DND-41 (cell line): ENCODE measurements around the gene CYP2J2.
"Not testable (repeated sequence)": the region's sequence is repeated elsewhere in the genome, so short reads cannot be mapped to it uniquely, and the experiment has no call there.

ENCODE experiments used
- ATAC-seq: fragments of 200-7000 bp; cut with Tn5 transposase; 3 replicates; pipeline ENCODE4 v1.9.1; 2021; ENCODE audit warnings: low read depth; ENCODE audit not compliant: insufficient read depth
- DNase-seq: peaks from one replicate; pipeline ENCODE4 v3.0.0-alpha.2; 2020
- H2AFZ ChIP-seq: 2 replicates; pipeline ENCODE4 v1.6.0; 2012; ENCODE audit warnings: low read depth, low read length
- H3K27ac ChIP-seq: 2 replicates; pipeline ENCODE4 v1.5.1; 2012; ENCODE audit warnings: low read length, inconsistent platforms
- H3K27me3 ChIP-seq: fragments of 200-600 bp; sonication (generic); 2 replicates; pipeline ENCODE4 v1.6.0; 2012; ENCODE audit warnings: low read length, mild to moderate bottlenecking, inconsistent platforms; ENCODE audit not compliant: insufficient read depth, poor library complexity
- H3K36me3 ChIP-seq: 2 replicates; pipeline ENCODE4 v1.5.1; 2012; ENCODE audit warnings: low read length, inconsistent platforms; ENCODE audit not compliant: insufficient read depth
- H3K4me1 ChIP-seq: 2 replicates; pipeline ENCODE4 v1.5.1; 2012; ENCODE audit warnings: mild to moderate bottlenecking, low read length; ENCODE audit not compliant: insufficient read depth
- H3K4me2 ChIP-seq: 2 replicates; pipeline ENCODE4 v1.6.0; 2012; ENCODE audit warnings: mild to moderate bottlenecking, moderate library complexity, low read length, inconsistent platforms; ENCODE audit not compliant: insufficient read depth
- H3K4me3 ChIP-seq, 2 experiments: fragments of 200-600 bp in 1 of 2; shearing (Covaris generic) in 1 of 2; 2 replicates each; pipeline ENCODE4 v1.5.1; 2012 to 2016; ENCODE audit warnings: inconsistent platforms in 2 of 2, low read length in 2 of 2, mild to moderate bottlenecking in 2 of 2, low read depth in 1 of 2, moderate library complexity in 1 of 2
- H3K79me2 ChIP-seq: 2 replicates; pipeline ENCODE4 v1.6.0; 2012; ENCODE audit warnings: low read length, inconsistent platforms; ENCODE audit not compliant: insufficient read depth
- H3K9ac ChIP-seq: 2 replicates; pipeline ENCODE4 v1.6.0; 2012; ENCODE audit warnings: low read depth, mild to moderate bottlenecking, inconsistent platforms, low read length, moderate library complexity
- H3K9me3 ChIP-seq: 2 replicates; pipeline ENCODE4 v1.5.1; 2012; ENCODE audit warnings: low read length, moderate library complexity, mild to moderate bottlenecking, inconsistent platforms; ENCODE audit not compliant: insufficient read depth, severe bottlenecking
- H4K20me1 ChIP-seq: 2 replicates; pipeline ENCODE4 v1.6.0; 2012; ENCODE audit warnings: low read length; ENCODE audit not compliant: insufficient read depth
- EZH2 ChIP-seq: IDR thresholded peaks from 3 replicates; pipeline ENCODE4 v1.6.1; 2012; ENCODE audit warnings: borderline replicate concordance, low read depth, mild to moderate bottlenecking, moderate library complexity, low read length, inconsistent platforms; ENCODE audit not compliant: severe bottlenecking
- TF ChIP-seq, protein P1 (sequence below): IDR thresholded peaks from 2 replicates; pipeline ENCODE4 v1.5.1; 2012; ENCODE audit warnings: borderline replicate concordance, low read length, moderate library complexity, mild to moderate bottlenecking; ENCODE audit not compliant: poor library complexity, severe bottlenecking; ENCODE audit errors: extremely low read depth

The CYP2J2 gene

DNA sequence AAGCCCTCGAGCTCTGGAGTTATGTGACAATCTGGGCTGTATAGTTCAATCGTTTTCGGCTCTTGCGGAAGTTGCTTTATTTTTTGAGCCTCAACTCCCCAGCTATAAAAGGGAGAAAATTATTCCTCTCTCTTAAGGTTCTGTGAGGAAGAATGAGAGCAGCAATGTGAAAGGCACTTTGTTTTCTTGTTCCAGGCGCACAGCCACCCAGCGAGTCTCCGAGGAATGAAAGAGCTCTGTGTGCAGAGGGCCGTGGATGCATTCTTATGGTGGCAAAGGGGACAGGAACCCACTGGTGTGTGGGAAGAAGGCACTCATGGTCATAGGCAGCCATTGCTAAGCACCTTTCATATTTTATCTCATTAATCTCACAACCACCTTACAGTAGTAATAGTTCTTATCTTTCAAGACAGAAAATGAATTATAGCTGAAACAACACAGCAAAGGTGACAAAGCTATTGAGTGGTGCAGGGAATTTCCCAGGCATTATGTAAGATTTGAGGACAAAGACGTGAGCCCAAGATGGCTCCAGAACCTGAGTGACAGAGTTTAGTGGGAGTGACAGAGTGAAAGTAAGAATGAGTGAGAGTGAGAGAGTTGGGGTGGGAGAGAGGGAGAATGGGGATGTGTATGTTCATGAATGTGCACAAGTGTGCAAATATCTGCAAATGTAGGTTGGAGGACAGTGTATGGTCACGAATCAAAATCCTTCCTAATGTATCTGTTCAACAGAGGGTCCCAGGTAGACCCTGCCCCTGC is 9.4 kb downstream of the CYP2J2 start:
- no peaks in the 10 kb centered on the region for H4K20me1 ChIP-seq
- no peak overlapping the region for H3K27ac ChIP-seq
- ATAC-seq: no peak
- no peaks in the 10 kb centered on the region for H3K4me1 ChIP-seq
- no peak overlapping the region for H2AFZ ChIP-seq
- peaks cover 11% of the 10 kb centered on the region for H3K27me3 ChIP-seq
- H3K4me2 ChIP-seq: no peak overlapping the region
- no peaks in the 10 kb centered on the region for H3K36me3 ChIP-seq
- TF ChIP-seq, protein P1, sequence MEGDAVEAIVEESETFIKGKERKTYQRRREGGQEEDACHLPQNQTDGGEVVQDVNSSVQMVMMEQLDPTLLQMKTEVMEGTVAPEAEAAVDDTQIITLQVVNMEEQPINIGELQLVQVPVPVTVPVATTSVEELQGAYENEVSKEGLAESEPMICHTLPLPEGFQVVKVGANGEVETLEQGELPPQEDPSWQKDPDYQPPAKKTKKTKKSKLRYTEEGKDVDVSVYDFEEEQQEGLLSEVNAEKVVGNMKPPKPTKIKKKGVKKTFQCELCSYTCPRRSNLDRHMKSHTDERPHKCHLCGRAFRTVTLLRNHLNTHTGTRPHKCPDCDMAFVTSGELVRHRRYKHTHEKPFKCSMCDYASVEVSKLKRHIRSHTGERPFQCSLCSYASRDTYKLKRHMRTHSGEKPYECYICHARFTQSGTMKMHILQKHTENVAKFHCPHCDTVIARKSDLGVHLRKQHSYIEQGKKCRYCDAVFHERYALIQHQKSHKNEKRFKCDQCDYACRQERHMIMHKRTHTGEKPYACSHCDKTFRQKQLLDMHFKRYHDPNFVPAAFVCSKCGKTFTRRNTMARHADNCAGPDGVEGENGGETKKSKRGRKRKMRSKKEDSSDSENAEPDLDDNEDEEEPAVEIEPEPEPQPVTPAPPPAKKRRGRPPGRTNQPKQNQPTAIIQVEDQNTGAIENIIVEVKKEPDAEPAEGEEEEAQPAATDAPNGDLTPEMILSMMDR: no peak
- no peak for TF ChIP-seq EZH2
- no peak for DNase-seq
- no peak overlapping the region for H3K4me3 ChIP-seq
- no peak overlapping the region for H3K9ac ChIP-seq
- H3K79me2 ChIP-seq: no peaks in the 10 kb centered on the region
- H3K9me3 ChIP-seq: no peaks in the 10 kb centered on the region

DNA sequence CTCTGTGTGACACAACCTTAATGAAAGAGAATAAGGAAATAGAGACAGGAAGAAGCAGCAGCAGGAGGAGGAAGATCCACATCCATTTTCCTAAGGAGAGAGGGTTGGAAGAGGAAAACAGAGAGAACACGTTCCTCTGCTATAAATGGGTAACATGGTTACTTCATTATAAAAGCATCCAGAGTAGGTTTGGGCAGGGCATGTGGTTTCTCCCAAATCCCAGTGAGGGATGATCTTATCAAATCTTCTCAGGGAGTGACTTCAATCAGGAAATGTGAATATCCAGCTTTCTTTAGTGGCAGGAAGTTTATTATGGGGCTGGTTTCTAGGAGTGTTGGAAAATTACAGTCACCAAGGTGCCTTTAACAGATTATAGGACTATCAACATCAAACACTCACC is 11.1 kb downstream of the CYP2J2 start:
- Histone ChIP-seq H3K36me3 (no peaks in the 10 kb centered on the region), H3K4me3 (no peak overlapping the region), H2AFZ (no peak overlapping the region), H3K27me3 (peaks cover 14% of the 10 kb centered on the region), H3K27ac (no peak overlapping the region), H3K4me2 (no peak overlapping the region), H3K79me2 (no peaks in the 10 kb centered on the region), H4K20me1 (no peaks in the 10 kb centered on the region), H3K9ac (no peak overlapping the region), H3K4me1 (no peaks in the 10 kb centered on the region), H3K9me3 (no peaks in the 10 kb centered on the region)
- no peak for DNase-seq
- no peak for TF ChIP-seq EZH2
- TF ChIP-seq, protein P1: no peak
- no peak for ATAC-seq

DNA sequence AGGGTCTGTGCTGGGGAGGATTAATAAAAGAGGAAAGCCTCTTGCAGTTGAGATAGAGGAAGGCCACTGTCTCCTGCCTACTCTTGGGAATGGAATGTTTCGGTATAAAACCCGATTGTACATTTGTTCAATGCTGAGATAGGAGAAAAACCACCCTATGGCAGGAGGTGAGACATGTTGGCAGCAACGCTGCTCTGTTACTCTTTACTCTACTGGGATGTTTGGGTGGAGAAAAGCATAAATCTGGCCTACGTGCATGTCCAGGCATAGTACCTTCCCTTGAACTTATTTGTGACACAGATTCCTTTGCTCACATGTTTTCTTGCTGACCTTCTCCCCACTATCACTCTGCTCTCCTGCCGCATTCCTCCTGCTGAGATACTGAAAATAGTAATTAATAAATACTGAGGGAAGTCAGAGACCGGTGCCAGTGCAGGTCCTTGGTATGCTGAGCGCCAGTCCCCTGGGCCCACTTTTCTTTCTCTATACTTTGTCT is 11.7 kb downstream of the CYP2J2 start:
- not testable (repeated sequence) for H2AFZ ChIP-seq, H3K4me2 ChIP-seq, H3K4me3 ChIP-seq, DNase-seq, H3K79me2 ChIP-seq, H3K27ac ChIP-seq, H3K9ac ChIP-seq, H3K4me1 ChIP-seq, H3K36me3 ChIP-seq, H4K20me1 ChIP-seq, H3K9me3 ChIP-seq, ATAC-seq
- peaks cover 14% of the 10 kb centered on the region for H3K27me3 ChIP-seq

DNA sequence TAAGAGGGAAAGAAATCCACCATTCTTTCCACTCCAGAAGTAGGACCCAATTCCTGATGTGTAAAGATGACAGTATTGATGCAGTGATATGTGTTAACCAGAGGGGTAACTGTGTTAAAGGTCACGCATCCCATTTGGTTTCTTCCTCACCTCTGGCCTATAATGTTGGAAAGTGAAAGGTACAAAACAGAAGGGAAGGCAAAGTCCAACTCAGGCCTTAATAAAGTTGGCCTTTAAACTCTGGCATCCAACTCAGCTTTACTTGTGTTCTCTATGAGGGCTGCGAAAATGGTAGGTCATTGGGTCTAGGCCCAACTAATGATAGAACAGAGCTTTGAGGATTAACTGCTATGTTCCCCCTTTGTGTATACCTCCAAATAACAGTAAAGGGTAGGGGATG is 17.9 kb downstream of the CYP2J2 start:
- H3K9ac ChIP-seq: no peak overlapping the region
- H2AFZ ChIP-seq: no peak overlapping the region
- H3K79me2 ChIP-seq: no peaks in the 10 kb centered on the region
- no peaks in the 10 kb centered on the region for H3K4me1 ChIP-seq
- peaks cover 6% of the 10 kb centered on the region for H3K27me3 ChIP-seq
- DNase-seq: no peak
- no peak overlapping the region for H3K4me3 ChIP-seq
- TF ChIP-seq, protein P1: no peak
- TF ChIP-seq EZH2: no peak
- H4K20me1 ChIP-seq: no peaks in the 10 kb centered on the region
- no peaks in the 10 kb centered on the region for H3K9me3 ChIP-seq
- no peak overlapping the region for H3K27ac ChIP-seq
- H3K36me3 ChIP-seq: no peaks in the 10 kb centered on the region
- ATAC-seq: no peak
- H3K4me2 ChIP-seq: no peak overlapping the region
